ENCODE measurements around the gene TMEM119.
"Not testable (repeated sequence)": the region's sequence is repeated elsewhere in the genome, so short reads cannot be mapped to it uniquely, and the experiment has no call there.

The TMEM119 gene

GRCh38 chr12:108633534-108634248, 35.8 kb upstream of the TMEM119 start, which contains the start of gene SELPLG:
Gene SELPLG (minus strand): TSS chr12:108633894. CDS start chr12:108624307, 9,587 bp downstream.
- no peak for DNase-seq

GRCh38 chr12:108633081-108633533, 35.2 kb upstream of the TMEM119 start:
- DNase-seq, result no peak

- not testable (repeated sequence) for DNase-seq
These were observed 33.4 kb upstream of the TMEM119 start for GRCh38 chr12:108631261-108631660.

- DNase-seq, result no peak
These were observed 32.8 kb upstream of the TMEM119 start for GRCh38 chr12:108630481-108631207.

- DNase-seq, result peak; percentile 46
These were observed 32.1 kb upstream of the TMEM119 start for GRCh38 chr12:108629824-108630476.

GRCh38 chr12:108629151-108629550, 31.3 kb upstream of the TMEM119 start:
- no peak for DNase-seq

- no peak for DNase-seq
These were observed 29.4 kb upstream of the TMEM119 start for GRCh38 chr12:108627134-108627920.

GRCh38 chr12:108625228-108625627, 27.3 kb upstream of the TMEM119 start:
- DNase-seq, result no peak

- DNase-seq, result no peak
These were observed 25.7 kb upstream of the TMEM119 start for GRCh38 chr12:108623577-108623976.

- no peak for DNase-seq
These were observed 25.1 kb upstream of the TMEM119 start for GRCh38 chr12:108622921-108623514.

GRCh38 chr12:108622421-108622820, 24.5 kb upstream of the TMEM119 start:
- DNase-seq, result no peak

GRCh38 chr12:108621161-108621560, 23.3 kb upstream of the TMEM119 start:
- DNase-seq, result no peak

GRCh38 chr12:108620236-108620879, 22.5 kb upstream of the TMEM119 start:
- no peak for DNase-seq

GRCh38 chr12:108619369-108620160, 21.7 kb upstream of the TMEM119 start:
- no peak for DNase-seq

- not testable (repeated sequence) for DNase-seq
These were observed 21.0 kb upstream of the TMEM119 start for GRCh38 chr12:108618953-108619274.

- peak; percentile 86 for DNase-seq
These were observed 20.4 kb upstream of the TMEM119 start for GRCh38 chr12:108618079-108618952.

- DNase-seq, result no peak
These were observed 19.3 kb upstream of the TMEM119 start for GRCh38 chr12:108616941-108617858.

GRCh38 chr12:108616359-108616758, 18.5 kb upstream of the TMEM119 start:
- no peak for DNase-seq

- no peak for DNase-seq
These were observed 18.0 kb upstream of the TMEM119 start for GRCh38 chr12:108615918-108616317.

Data from retina (tissue), 1 donor.